ENCODE data around the gene ZCCHC7.

ZCCHC7 gene

DNA sequence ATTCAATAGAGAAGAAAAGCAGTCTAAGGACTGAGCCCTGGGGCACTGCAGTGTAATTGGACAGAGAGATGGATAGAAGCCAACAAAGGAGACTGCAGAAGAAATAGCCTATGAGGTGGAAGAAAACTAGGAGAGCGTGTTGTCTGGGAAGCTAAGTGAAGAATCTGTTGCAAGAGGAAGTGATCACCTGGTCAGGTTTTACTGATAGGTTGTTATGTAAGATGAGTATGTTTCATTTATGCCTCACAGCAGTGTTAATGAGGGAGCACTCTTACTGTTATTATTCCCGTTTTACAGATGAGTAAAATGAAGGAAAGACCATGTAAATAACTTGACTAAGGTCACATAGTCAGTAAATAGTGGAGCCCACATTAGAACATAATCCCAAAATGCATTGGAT, 222.1 kb downstream of the ZCCHC7 start:
- no peak for DNase-seq

- DNase-seq, result no peak
Observed at GRCh38 chr9:37342895-37343294, 222.5 kb downstream of the ZCCHC7 start.

- DNase-seq, result no peak
Observed at GRCh38 chr9:37343724-37344123, 223.3 kb downstream of the ZCCHC7 start.

- no peak for DNase-seq
Observed at GRCh38 chr9:37345038-37345437, 224.7 kb downstream of the ZCCHC7 start.

GRCh38 chr9:37348917-37349316, 228.5 kb downstream of the ZCCHC7 start:
- no peak for DNase-seq

- no peak for DNase-seq
Observed at GRCh38 chr9:37350486-37351190, 230.3 kb downstream of the ZCCHC7 start.

- no peak for DNase-seq
Observed at GRCh38 chr9:37353791-37354190, 233.4 kb downstream of the ZCCHC7 start.

GRCh38 chr9:37362430-37362829, 242.1 kb downstream of the ZCCHC7 start:
- DNase-seq, result no peak

DNA sequence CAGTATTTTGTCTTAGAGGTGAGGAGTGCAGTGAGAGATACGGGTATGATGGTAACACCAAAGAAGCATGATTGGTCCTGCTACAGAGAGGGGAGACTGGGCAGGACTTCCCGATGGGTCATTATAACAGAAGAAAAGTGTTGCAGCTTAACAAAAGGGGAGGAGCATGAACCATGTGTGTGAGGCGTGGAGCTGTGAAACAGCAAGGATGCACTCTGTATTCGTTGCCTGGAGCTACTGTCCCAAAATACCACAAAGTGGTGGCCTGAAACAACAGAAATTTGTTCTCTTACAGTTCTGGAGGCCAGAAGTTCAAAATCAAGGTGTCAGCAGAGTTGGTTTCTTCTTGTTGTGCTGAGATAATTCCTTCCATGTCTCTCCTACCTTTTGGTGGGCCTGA, 242.8 kb downstream of the ZCCHC7 start:
- no peak for DNase-seq

DNA sequence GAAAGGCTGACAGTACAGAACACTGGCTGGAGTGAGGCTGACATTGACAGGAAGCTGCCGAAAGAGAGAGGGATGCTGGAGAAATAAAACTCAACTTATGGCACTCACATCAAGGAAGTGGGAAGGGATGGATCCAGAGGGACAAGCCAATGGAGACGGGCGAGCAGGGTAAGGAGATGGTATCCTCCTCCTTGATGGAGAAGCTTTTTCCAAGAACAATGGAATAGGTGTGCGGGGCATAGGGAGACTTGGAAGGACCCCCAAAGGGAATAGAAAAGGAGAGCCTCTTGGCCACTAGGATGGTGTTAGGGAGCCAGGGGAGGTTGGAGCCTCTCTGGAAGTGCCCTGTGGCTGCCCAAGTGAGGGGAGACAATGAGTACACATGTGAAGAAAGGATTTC, 243.8 kb downstream of the ZCCHC7 start:
- no peak for DNase-seq

GRCh38 chr9:37364751-37365360, 244.5 kb downstream of the ZCCHC7 start:
- peak in 1 of 2 donors; percentile 2 for DNase-seq

DNA sequence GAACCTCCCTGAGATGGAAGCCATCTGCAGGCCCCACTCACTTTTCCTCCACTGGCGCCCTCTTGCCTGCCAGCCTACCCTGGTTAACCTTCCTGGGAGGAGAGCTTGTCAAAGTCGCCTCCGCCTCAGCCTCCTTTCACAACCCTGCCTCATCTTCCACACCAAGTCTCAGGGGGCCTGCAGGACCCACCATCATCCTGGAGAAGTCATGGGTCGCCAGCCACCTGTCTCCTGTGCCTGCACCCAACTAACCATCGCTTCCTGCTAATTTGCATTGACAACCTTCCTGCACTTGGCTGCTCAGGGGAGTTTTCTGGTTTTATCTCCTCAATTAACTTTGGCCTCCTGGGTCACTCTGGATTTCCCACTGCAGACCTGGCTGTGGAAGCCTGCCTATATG, 249.3 kb downstream of the ZCCHC7 start:
- no peak for DNase-seq

DNA sequence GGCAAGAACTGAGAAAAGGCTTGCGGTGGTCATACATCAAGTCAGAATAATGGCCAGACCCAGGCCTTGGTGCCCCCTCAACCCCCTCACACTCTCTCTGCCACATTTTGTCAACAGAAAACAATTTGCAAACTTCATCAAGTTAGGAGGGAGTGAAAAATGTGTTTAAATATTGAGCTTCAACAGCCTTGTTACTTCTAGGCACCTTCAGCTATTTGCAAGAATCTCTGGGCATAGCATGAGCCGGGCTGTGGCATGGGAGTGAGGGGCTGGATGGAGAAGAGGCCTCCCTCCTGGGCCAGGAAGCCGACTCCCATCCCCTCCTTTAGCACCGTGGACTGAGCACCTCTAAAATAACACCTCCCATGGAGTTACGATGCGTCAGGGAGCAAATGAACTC, 249.9 kb downstream of the ZCCHC7 start:
- no peak for DNase-seq

- DNase-seq, result no peak
Observed at GRCh38 chr9:37370968-37371563, 250.7 kb downstream of the ZCCHC7 start.

DNA sequence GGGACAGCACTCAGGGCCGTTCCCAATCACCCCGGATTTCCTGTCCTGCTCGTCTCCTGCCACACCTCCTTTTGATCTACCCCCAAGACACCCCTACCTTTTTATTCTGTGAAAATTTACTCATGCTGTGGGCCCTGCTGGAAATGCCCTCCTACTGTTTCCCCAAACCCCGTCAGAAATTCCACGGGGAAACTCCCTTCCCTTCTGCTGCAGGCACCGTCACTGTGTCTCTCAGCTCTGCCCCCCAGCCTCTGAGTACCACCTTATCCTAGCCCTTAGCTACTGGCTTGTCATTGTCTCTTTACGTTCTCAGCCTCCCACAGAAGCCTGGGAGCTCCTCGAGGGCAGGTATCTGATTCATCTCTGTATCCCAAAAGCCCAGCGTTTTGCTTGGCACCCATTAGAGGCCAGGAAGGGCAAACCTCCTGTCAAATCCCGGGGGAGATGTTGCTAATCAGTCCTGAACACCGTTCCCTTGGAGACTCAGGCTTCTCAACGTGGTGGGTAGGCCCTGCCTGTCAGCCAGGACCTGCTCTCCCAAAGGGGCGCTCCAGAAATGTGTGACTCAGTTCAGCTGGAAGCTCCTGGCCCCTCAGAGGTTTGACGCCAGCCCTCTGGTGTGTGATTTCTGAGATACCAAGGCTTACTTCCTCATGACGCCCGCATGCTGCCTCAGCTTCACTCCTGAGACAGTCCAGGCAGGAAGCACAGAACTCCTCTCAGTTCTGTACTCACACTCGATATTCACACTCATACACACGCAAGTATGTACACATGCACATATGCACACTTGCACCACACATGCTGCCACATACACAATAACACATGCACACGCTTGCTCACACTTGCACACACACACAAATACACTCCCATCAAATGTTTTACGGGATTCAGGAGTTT, 251.4 kb downstream of the ZCCHC7 start:
- DNase-seq, result no peak

GRCh38 chr9:37372839-37373238, 252.5 kb downstream of the ZCCHC7 start:
- no peak for DNase-seq

GRCh38 chr9:37373621-37374020, 253.2 kb downstream of the ZCCHC7 start:
- DNase-seq, result no peak

- no peak for DNase-seq
Observed at GRCh38 chr9:37374892-37375291, 254.5 kb downstream of the ZCCHC7 start.

GRCh38 chr9:37377688-37378612, 257.6 kb downstream of the ZCCHC7 start:
- no peak for DNase-seq

DNA sequence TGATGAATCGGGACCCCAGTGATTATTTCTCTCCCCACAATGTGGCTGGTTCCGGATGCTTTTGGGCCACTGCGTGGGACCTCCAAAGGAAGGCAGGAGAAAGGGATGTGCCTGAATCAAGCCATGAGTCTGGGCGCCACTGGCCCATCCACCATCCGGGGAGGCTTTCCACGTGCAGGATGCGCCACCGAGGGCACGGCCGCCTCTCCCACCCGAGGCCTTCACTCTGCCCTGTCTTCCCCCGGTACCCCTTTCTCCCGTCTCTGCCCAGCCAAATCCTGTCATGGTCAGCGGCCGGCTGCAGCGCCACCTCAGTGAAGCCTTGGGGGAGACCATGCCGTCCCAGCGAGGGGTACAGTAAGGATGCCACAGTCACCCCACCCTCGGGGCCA, 258.2 kb downstream of the ZCCHC7 start:
- DNase-seq, result no peak

DNA sequence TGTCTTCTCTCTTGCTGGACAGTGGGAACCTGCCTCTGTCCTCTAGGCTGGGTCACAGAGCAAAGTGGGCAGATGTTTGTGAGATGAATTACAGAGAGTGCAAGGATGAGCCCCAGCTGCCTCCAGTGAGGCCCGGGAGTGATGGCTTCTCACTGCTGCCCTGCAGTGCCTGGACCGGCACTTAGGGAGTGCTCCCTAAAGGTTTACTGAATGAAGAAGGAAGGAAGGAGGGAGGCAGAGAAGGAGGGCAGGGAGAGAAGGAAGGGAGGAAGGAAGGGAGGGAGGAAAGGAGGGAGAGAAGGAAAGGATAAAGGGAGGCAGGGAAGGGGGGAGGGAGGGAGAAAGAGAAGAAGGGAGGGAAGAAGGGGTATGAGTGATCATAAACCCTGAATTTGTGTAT, 259.5 kb downstream of the ZCCHC7 start:
- DNase-seq, result no peak

GRCh38 chr9:37380570-37380969, 260.2 kb downstream of the ZCCHC7 start:
- DNase-seq, result no peak
